ENCODE results near the gene RUFY3. TPM values are rescaled to one million over a fixed set of nuclear protein-coding genes. Genes with fewer than 3 reads are reported as not detected.
A peak's percentile ranks its signal among the peaks of the same experiment; 100 is the strongest.

Gene RUFY3
- total and polyA plus RNA-seq, 2 of the 13 experiments (the other 11 are each of a cell fraction or from before 2014, with no cell fraction given), result 17.9 to 25.3 TPM

- TF ChIP-seq HNF1B (CRISPR knock-in tag; IDR thresholded peaks at IDR 0.05) (peak; percentile 97), ZFP91 (CRISPR knock-in tag; IDR thresholded peaks at IDR 0.05; ENCODE audit: borderline replicate concordance) (peak; percentile 94), MAFK (conservative IDR thresholded peaks at IDR 0.05 in 1 of 2, IDR thresholded peaks at IDR 0.05 in 1 of 2; ENCODE audit: low read length in 2 of 2) (no peak), ZNF780A (CRISPR knock-in tag; IDR thresholded peaks at IDR 0.05) (0 out of 2 replicates have a peak, but pooled peaks have one; percentile 10), KLF16 (CRISPR knock-in tag; IDR thresholded peaks at IDR 0.05) (peak in 1 of 2 experiments; percentile 93; a peak in 2 of 4 replicates), WIZ (CRISPR knock-in tag; IDR thresholded peaks at IDR 0.05) (no peak), NR1H2 (CRISPR knock-in tag; IDR thresholded peaks at IDR 0.05; ENCODE audit: borderline replicate concordance, low read depth) (no peak), ZNF558 (CRISPR knock-in tag; IDR thresholded peaks at IDR 0.05; ENCODE audit: borderline replicate concordance) (peak; percentile 92), KDM5A (IDR thresholded peaks at IDR 0.05; ENCODE audit: borderline replicate concordance, low read length) (peak; percentile 79), RBFOX2 (IDR thresholded peaks at IDR 0.05; ENCODE audit: low read depth, low read length) (peak; percentile 59; the same call in 1 of the 2 replicates), ZNF7 (CRISPR knock-in tag; IDR thresholded peaks at IDR 0.05) (no peak)
- TF ChIP-seq, protein P1, sequence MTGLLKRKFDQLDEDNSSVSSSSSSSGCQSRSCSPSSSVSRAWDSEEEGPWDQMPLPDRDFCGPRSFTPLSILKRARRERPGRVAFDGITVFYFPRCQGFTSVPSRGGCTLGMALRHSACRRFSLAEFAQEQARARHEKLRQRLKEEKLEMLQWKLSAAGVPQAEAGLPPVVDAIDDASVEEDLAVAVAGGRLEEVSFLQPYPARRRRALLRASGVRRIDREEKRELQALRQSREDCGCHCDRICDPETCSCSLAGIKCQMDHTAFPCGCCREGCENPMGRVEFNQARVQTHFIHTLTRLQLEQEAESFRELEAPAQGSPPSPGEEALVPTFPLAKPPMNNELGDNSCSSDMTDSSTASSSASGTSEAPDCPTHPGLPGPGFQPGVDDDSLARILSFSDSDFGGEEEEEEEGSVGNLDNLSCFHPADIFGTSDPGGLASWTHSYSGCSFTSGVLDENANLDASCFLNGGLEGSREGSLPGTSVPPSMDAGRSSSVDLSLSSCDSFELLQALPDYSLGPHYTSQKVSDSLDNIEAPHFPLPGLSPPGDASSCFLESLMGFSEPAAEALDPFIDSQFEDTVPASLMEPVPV (CRISPR knock-in tag; IDR thresholded peaks at IDR 0.05), result no peak
- TF ChIP-seq, protein P2, sequence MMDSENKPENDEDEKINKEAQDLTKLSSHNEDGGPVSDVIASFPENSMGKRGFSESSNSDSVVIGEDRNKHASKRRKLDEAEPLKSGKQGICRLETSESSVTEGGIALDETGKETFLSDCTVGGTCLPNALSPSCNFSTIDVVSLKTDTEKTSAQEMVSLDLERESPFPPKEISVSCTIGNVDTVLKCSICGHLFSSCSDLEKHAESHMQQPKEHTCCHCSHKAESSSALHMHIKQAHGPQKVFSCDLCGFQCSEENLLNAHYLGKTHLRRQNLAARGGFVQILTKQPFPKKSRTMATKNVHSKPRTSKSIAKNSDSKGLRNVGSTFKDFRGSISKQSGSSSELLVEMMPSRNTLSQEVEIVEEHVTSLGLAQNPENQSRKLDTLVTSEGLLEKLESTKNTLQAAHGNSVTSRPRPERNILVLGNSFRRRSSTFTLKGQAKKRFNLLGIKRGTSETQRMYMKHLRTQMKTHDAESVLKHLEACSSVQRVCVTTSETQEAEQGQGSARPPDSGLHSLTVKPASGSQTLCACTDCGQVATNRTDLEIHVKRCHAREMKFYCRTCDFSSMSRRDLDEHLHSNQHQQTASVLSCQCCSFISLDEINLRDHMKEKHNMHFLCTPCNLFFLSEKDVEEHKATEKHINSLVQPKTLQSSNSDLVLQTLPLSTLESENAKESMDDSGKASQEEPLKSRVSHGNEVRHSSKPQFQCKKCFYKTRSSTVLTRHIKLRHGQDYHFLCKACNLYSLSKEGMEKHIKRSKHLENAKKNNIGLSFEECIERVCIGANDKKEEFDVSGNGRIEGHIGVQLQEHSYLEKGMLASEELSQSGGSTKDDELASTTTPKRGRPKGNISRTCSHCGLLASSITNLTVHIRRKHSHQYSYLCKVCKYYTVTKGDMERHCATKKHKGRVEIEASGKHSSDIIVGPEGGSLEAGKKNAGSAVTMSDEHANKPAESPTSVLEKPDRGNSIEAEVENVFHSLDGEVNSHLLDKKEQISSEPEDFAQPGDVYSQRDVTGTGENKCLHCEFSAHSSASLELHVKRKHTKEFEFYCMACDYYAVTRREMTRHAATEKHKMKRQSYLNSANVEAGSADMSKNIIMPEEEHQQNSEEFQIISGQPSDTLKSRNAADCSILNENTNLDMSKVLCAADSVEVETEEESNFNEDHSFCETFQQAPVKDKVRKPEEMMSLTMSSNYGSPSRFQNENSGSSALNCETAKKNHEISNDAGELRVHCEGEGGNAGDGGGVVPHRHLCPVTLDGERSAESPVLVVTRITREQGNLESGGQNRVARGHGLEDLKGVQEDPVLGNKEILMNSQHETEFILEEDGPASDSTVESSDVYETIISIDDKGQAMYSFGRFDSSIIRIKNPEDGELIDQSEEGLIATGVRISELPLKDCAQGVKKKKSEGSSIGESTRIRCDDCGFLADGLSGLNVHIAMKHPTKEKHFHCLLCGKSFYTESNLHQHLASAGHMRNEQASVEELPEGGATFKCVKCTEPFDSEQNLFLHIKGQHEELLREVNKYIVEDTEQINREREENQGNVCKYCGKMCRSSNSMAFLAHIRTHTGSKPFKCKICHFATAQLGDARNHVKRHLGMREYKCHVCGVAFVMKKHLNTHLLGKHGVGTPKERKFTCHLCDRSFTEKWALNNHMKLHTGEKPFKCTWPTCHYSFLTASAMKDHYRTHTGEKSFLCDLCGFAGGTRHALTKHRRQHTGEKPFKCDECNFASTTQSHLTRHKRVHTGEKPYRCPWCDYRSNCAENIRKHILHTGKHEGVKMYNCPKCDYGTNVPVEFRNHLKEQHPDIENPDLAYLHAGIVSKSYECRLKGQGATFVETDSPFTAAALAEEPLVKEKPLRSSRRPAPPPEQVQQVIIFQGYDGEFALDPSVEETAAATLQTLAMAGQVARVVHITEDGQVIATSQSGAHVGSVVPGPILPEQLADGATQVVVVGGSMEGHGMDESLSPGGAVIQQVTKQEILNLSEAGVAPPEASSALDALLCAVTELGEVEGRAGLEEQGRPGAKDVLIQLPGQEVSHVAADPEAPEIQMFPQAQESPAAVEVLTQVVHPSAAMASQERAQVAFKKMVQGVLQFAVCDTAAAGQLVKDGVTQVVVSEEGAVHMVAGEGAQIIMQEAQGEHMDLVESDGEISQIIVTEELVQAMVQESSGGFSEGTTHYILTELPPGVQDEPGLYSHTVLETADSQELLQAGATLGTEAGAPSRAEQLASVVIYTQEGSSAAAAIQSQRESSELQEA (CRISPR knock-in tag; IDR thresholded peaks at IDR 0.05; ENCODE audit: not compliant biosample characterization), result no peak
Observed at GRCh38 chr4:70687821-70688794, 33.7 kb upstream of the RUFY3 start, which contains the start of gene UTP3 (continued).
